GM19397 (cell line): Measurements from ENCODE around the gene SEPHS1.

Source experiments
- ATAC-seq: cut with Tn5 transposase; IDR thresholded peaks from one replicate; pipeline ENCODE4 v1.9.1; 2021; ENCODE audit warnings: mild to moderate bottlenecking, moderate library complexity; ENCODE audit not compliant: unreplicated experiment

The SEPHS1 gene

GRCh38 chr10:13329565-13329964 is 18.5 kb downstream of the SEPHS1 start:
- no peak for ATAC-seq

- ATAC-seq: no peak
Measured at GRCh38 chr10:13328613-13329012, 19.5 kb downstream of the SEPHS1 start.

GRCh38 chr10:13328126-13328525 is 20.0 kb downstream of the SEPHS1 start:
- no peak for ATAC-seq

- ATAC-seq: no peak
Measured at GRCh38 chr10:13327534-13327933, 20.6 kb downstream of the SEPHS1 start.

- no peak for ATAC-seq
Measured at GRCh38 chr10:13322615-13323148, 25.4 kb downstream of the SEPHS1 start.

- ATAC-seq: no peak
Measured at GRCh38 chr10:13321576-13321975, 26.5 kb downstream of the SEPHS1 start.

- no peak for ATAC-seq
Measured at GRCh38 chr10:13319166-13319565, 28.9 kb downstream of the SEPHS1 start.

GRCh38 chr10:13317474-13317873 is 30.6 kb downstream of the SEPHS1 start:
- ATAC-seq: no peak

- no peak for ATAC-seq
Measured at GRCh38 chr10:13316635-13317311, 31.3 kb downstream of the SEPHS1 start.

- no peak for ATAC-seq
Measured at GRCh38 chr10:13315361-13315760, 32.7 kb downstream of the SEPHS1 start.

- no peak for ATAC-seq
Measured at GRCh38 chr10:13311177-13311575, 36.9 kb downstream of the SEPHS1 start.

- ATAC-seq: no peak
Measured at GRCh38 chr10:13310518-13311176, 37.4 kb downstream of the SEPHS1 start.

GRCh38 chr10:13309792-13310191 is 38.3 kb downstream of the SEPHS1 start:
- ATAC-seq: no peak

GRCh38 chr10:13308096-13308495 is 40.0 kb downstream of the SEPHS1 start:
- no peak for ATAC-seq

- ATAC-seq: no peak
Measured at GRCh38 chr10:13306103-13306502, 42.0 kb downstream of the SEPHS1 start.

GRCh38 chr10:13302821-13303555 is 45.1 kb downstream of the SEPHS1 start:
- no peak for ATAC-seq

GRCh38 chr10:13299437-13300287 is 48.4 kb downstream of the SEPHS1 start, which contains the start of gene PHYH:
TSS of gene PHYH (minus strand) at chr10:13300064. CDS start at chr10:13300042, 22 bp downstream.
- ATAC-seq: peak; percentile 77

GRCh38 chr10:13298748-13299436 is 49.2 kb downstream of the SEPHS1 start:
- ATAC-seq: no peak

- ATAC-seq: no peak
Measured at GRCh38 chr10:13296476-13296875, 51.6 kb downstream of the SEPHS1 start.

- no peak for ATAC-seq
Measured at GRCh38 chr10:13294784-13295183, 53.3 kb downstream of the SEPHS1 start.
